ENCODE measurements around the gene SLC35F4. TPM values are rescaled to one million over a fixed set of nuclear protein-coding genes. Genes with fewer than 3 reads are reported as not detected.
"Not testable (repeated sequence)": the region's sequence is repeated elsewhere in the genome, so short reads cannot be mapped to it uniquely, and the experiment has no call there.

SLC35F4 gene
- total RNA-seq, 4 donors from 2014 or later: not detected

DNA sequence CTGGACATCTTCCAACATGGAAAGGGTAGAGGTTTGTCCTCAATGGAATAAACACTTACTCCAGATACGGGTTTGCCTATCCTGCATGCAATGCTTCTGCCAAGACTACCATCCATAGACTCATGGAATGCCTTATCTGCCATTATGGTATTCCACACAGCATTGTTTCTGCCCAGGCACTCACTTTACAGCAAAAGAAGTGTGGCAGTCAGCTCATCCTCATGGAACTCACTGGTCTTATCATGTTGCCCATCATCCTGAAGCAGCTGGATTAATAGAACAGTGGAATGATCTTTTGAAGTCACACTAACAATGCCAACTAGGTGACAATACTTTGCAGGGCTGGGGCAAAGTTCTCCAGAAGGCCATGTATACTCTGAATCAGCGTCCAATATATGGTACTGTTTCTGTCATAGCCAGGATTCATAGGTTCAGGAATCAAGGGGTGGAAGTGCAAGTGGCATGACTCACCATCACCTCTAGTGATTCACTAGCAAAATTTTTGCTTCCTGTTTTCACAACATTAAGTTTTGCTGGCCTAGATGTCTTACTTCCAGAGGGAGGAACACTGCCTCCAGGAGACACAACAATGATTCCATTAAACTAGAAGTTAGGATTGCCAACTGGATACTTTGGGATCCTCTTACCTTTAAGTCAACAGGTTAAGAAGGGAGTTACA is 140.4 kb downstream of the SLC35F4 start:
- no peak for DNase-seq (ENCODE audit: low spot score in 2 of 2)
- H3K36me3 ChIP-seq: no peaks in the 10 kb centered on the region
- WGBS: 87% methylated on average over 2 of the region's 2 CpGs
- H3K27ac ChIP-seq: no peak overlapping the region
- no peaks in the 10 kb centered on the region for H3K27me3 ChIP-seq
- no peaks in the 10 kb centered on the region for H3K9me3 ChIP-seq
- no peaks in the 10 kb centered on the region for H3K4me1 ChIP-seq
- H3K4me3 ChIP-seq: no peak overlapping the region
- TF ChIP-seq POLR2AphosphoS5 (IDR thresholded peaks at IDR 0.05) (no peak), POLR2A (IDR thresholded peaks at IDR 0.05) (no peak), EP300 (IDR thresholded peaks at IDR 0.05) (no peak)

DNA sequence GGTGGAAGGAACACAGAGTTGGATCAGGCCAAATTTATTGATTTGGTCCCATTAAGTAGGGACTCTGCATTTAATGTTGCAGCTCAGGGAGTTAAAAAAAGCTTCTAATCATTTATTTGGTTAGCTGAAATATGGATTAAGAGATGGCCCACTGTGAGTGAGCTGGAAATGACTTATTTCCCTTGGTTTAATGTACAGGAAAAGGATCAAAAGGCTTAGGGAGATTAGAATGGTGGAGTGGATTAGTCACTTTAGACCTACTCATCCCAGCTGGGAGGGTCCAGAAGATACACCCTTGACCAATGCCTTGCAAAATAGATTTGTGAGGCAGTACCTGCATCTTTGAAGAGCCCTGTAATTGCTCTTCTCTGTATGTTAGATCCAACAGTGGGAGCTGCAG is 143.8 kb downstream of the SLC35F4 start:
- H3K4me1 ChIP-seq; H3K27me3 ChIP-seq; DNase-seq (ENCODE audit: low spot score in 2 of 2); H3K27ac ChIP-seq; H3K9me3 ChIP-seq; H3K4me3 ChIP-seq; H3K36me3 ChIP-seq: not testable (repeated sequence)

DNA sequence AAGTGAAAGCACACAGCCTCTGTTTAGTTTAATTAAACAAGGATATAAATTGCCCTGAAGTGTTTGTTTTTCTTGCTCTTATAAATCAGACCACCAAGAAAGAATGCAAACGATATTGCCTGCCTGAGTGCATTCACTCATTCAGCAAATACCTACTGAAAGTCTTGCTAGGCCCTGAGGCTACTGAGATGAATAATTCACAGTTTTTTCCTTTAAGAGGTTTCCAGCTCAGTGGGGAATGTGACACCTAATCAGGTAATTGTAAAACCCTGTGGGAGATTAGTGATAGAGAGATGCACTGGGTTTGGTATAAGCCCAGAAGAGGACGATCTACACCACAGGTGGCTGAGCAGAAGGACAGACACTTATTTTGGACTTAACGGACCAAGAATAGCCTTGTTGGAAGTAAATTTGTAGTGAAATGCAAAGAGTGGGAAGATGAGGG is 151.4 kb downstream of the SLC35F4 start:
- Histone ChIP-seq H3K4me1 (no peaks in the 10 kb centered on the region), H3K9me3 (peaks cover 3% of the 10 kb centered on the region), H3K4me3 (no peak overlapping the region), H3K27me3 (no peaks in the 10 kb centered on the region), H3K27ac (no peak overlapping the region), H3K36me3 (no peaks in the 10 kb centered on the region)
- no peak for DNase-seq (ENCODE audit: low spot score in 2 of 2)
- WGBS: 9% methylated on average over 3 of the region's 3 CpGs
- TF ChIP-seq POLR2A (IDR thresholded peaks at IDR 0.05): no peak
- TF ChIP-seq POLR2AphosphoS5 (IDR thresholded peaks at IDR 0.05): no peak
- TF ChIP-seq, protein P1, sequence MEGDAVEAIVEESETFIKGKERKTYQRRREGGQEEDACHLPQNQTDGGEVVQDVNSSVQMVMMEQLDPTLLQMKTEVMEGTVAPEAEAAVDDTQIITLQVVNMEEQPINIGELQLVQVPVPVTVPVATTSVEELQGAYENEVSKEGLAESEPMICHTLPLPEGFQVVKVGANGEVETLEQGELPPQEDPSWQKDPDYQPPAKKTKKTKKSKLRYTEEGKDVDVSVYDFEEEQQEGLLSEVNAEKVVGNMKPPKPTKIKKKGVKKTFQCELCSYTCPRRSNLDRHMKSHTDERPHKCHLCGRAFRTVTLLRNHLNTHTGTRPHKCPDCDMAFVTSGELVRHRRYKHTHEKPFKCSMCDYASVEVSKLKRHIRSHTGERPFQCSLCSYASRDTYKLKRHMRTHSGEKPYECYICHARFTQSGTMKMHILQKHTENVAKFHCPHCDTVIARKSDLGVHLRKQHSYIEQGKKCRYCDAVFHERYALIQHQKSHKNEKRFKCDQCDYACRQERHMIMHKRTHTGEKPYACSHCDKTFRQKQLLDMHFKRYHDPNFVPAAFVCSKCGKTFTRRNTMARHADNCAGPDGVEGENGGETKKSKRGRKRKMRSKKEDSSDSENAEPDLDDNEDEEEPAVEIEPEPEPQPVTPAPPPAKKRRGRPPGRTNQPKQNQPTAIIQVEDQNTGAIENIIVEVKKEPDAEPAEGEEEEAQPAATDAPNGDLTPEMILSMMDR (IDR thresholded peaks at IDR 0.05): no peak
- no peak for TF ChIP-seq EP300 (IDR thresholded peaks at IDR 0.05)

DNA sequence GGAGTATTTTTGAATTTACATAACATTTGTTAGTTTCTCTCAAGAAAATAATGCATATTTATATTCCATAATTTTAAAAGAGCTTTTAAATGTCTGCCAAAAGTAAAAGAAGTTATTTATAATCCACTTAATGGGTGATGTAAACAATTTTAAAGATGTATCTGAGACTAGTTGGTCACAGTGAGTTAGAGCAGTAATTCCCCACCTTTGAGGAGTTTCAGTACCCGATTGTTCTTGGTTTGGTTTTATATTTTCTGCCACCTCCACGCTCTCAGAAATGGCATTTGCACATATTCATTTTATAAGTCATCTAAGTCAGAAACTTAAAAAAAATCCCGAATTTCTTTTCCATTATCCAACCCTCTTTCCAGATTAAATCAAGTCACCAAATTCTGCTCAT is 153.2 kb downstream of the SLC35F4 start:
- Histone ChIP-seq H3K4me1 (no peaks in the 10 kb centered on the region), H3K27me3 (no peaks in the 10 kb centered on the region), H3K9me3 (peaks cover 3% of the 10 kb centered on the region), H3K27ac (no peak overlapping the region), H3K4me3 (no peak overlapping the region), H3K36me3 (no peaks in the 10 kb centered on the region)
- no peak for DNase-seq (ENCODE audit: low spot score in 2 of 2)
- WGBS: 84% methylated on average over 3 of the region's 3 CpGs
- TF ChIP-seq EP300 (IDR thresholded peaks at IDR 0.05): no peak
- TF ChIP-seq, protein P1 (IDR thresholded peaks at IDR 0.05): no peak
- TF ChIP-seq POLR2A (IDR thresholded peaks at IDR 0.05): no peak
- TF ChIP-seq POLR2AphosphoS5 (IDR thresholded peaks at IDR 0.05): no peak

DNA sequence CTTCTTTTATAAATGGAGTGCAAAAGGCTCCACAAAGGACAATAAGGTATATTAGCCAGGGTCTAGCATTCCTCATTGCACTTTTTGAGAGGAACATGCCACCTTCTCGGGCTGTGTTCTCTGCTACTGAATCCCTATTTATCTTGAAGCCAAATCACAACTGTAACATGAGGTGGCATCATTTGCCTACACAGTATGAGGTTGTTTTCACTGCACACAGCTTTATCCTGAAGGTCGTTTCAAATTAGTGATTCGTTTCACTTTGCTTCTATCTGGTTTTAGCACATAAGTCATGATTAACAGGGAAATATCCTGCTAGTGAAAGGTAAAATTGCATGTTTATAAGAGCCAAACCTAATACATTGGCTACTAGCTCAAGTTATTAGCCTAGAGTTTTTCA is 153.8 kb downstream of the SLC35F4 start:
- H3K4me1 ChIP-seq: no peaks in the 10 kb centered on the region
- H3K4me3 ChIP-seq: no peak overlapping the region
- H3K9me3 ChIP-seq: peaks cover 3% of the 10 kb centered on the region
- WGBS: 28% methylated on average over 3 of the region's 3 CpGs
- TF ChIP-seq EP300 (IDR thresholded peaks at IDR 0.05) (no peak), POLR2A (IDR thresholded peaks at IDR 0.05) (no peak), POLR2AphosphoS5 (IDR thresholded peaks at IDR 0.05) (no peak)
- TF ChIP-seq, protein P1 (IDR thresholded peaks at IDR 0.05): no peak
- H3K27me3 ChIP-seq: no peaks in the 10 kb centered on the region
- DNase-seq (ENCODE audit: low spot score in 2 of 2): no peak
- no peaks in the 10 kb centered on the region for H3K36me3 ChIP-seq
- no peak overlapping the region for H3K27ac ChIP-seq

DNA sequence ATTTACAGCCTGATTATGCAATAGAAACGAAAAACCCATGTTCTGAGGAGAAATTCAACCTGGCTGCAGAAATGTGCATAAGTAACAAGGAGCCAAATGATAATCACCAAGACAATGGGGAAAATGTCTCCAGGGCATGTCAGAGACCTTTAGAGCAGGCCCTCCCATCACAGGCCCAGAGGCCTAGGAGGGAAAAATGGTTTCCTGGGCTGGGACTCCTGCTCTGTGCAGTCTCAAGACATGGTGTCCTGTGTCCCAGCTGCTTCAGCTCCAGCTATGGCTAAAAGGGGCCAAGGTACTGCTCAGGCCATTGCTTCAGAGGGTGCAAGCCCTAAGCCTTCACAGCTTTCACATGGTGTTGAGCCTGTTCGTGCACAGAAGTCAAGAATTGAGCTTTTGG is 156.0 kb downstream of the SLC35F4 start:
- no peaks in the 10 kb centered on the region for H3K27me3 ChIP-seq
- no peak overlapping the region for H3K4me3 ChIP-seq
- 45% methylated on average over 2 of the region's 2 CpGs for WGBS
- H3K27ac ChIP-seq: no peak overlapping the region
- TF ChIP-seq EP300 (IDR thresholded peaks at IDR 0.05) (no peak), POLR2A (IDR thresholded peaks at IDR 0.05) (no peak), POLR2AphosphoS5 (IDR thresholded peaks at IDR 0.05) (no peak)
- TF ChIP-seq, protein P1 (IDR thresholded peaks at IDR 0.05): no peak
- peaks cover 3% of the 10 kb centered on the region for H3K9me3 ChIP-seq
- H3K4me1 ChIP-seq: no peaks in the 10 kb centered on the region
- H3K36me3 ChIP-seq: no peaks in the 10 kb centered on the region
- no peak for DNase-seq (ENCODE audit: low spot score in 2 of 2)

DNA sequence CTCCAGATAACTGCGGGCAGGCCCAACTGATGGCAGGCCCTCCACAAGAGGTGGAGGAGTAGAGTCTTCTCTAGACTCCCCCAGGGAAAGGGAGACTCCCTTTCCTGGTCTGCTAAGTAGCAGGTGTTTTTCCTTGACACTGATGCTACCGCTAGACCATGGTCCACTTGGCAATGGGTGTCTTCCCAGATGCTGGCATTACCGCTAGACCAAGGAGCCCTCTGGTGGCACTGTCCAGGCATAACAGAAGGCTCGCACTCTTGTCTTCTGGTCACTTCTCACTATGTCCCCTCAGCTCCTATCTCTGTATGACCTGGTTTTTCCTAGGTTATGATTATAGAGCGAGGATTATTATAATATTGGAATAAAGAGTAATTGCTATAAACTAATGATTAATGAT is 156.8 kb downstream of the SLC35F4 start:
- H3K27me3 ChIP-seq; DNase-seq (ENCODE audit: low spot score in 2 of 2); H3K36me3 ChIP-seq; H3K27ac ChIP-seq; H3K4me1 ChIP-seq; H3K9me3 ChIP-seq; H3K4me3 ChIP-seq: not testable (repeated sequence)
- 94% methylated on average over 5 of the region's 5 CpGs for WGBS

All from suprapubic skin (tissue), 4 donors.